IPS DF 6.9 (cell line): Measurements from ENCODE around the gene SLC7A5.
"Not testable (repeated sequence)": the region's sequence is repeated elsewhere in the genome, so short reads cannot be mapped to it uniquely, and the experiment has no call there.

Experiments used
- DNase-seq: peaks from one replicate; pipeline ENCODE4 v3.0.0-alpha.2; 2013; ENCODE audit warnings: low read depth, low spot score
- H3K27ac ChIP-seq: one replicate; pipeline ENCODE4 v1.5.1; 2013; ENCODE audit warnings: low read length, control low read depth
- H3K27me3 ChIP-seq: 2 replicates; pipeline ENCODE4 v1.6.1; 2013; ENCODE audit warnings: mild to moderate bottlenecking, low read length; ENCODE audit not compliant: control insufficient read depth, insufficient read depth
- H3K36me3 ChIP-seq: 2 replicates; pipeline ENCODE4 v1.6.1; 2013; ENCODE audit warnings: low read length; ENCODE audit not compliant: control insufficient read depth, insufficient read depth
- H3K4me1 ChIP-seq: 2 replicates; pipeline ENCODE4 v1.6.1; 2013; ENCODE audit warnings: low read length; ENCODE audit not compliant: control insufficient read depth, insufficient read depth
- H3K4me3 ChIP-seq: 2 replicates; pipeline ENCODE4 v1.5.1; 2013; ENCODE audit warnings: mild to moderate bottlenecking, low read length
- H3K9me3 ChIP-seq: 2 replicates; pipeline ENCODE4 v1.6.1; 2013; ENCODE audit warnings: low read length, inconsistent platforms; ENCODE audit not compliant: control insufficient read depth, insufficient read depth
- WGBS: extraction: QIAGEN DNeasy Blood & Tissue Kit; methylation state at CpG from one replicate; pipeline ENCODE4 v1.1.7; 2013; ENCODE audit warnings: mixed read lengths, missing lambda C conversion rate; ENCODE audit not compliant: insufficient read length, insufficient coverage; 5-methylcytosine and 5-hydroxymethylcytosine counted together

Gene SLC7A5

GRCh38 chr16:87830673-87831420 lies 38.5 kb downstream of the SLC7A5 start:
- Histone ChIP-seq H3K36me3 (peaks cover 40% of the 10 kb centered on the region), H3K27me3 (no peaks in the 10 kb centered on the region), H3K27ac (no peak overlapping the region), H3K4me1 (peaks cover 6% of the 10 kb centered on the region; the same call in 1 of the 2 replicates), H3K4me3 (no peak overlapping the region), H3K9me3 (no peaks in the 10 kb centered on the region)
- no CpG with 5 or more reads among the region's 37 CpGs for WGBS
- no peak for DNase-seq

- Histone ChIP-seq H3K27me3 (no peaks in the 10 kb centered on the region), H3K4me1 (peaks cover 8% of the 10 kb centered on the region; the same call in 1 of the 2 replicates), H3K9me3 (no peaks in the 10 kb centered on the region), H3K36me3 (peaks cover 37% of the 10 kb centered on the region), H3K4me3 (no peak overlapping the region), H3K27ac (no peak overlapping the region)
- no peak for DNase-seq
- no CpG with 5 or more reads among the region's 21 CpGs for WGBS
These were observed 39.2 kb downstream of the SLC7A5 start for GRCh38 chr16:87829988-87830672.

GRCh38 chr16:87829622-87829980 lies 39.7 kb downstream of the SLC7A5 start:
- H3K4me1 ChIP-seq, result peaks cover 14% of the 10 kb centered on the region

GRCh38 chr16:87828907-87829621 lies 40.2 kb downstream of the SLC7A5 start:
- H3K36me3 ChIP-seq, result peaks cover 26% of the 10 kb centered on the region
- peaks cover 16% of the 10 kb centered on the region for H3K4me1 ChIP-seq
- no CpG with 5 or more reads among the region's 16 CpGs for WGBS
- no peaks in the 10 kb centered on the region for H3K9me3 ChIP-seq
- no peak overlapping the region for H3K27ac ChIP-seq
- H3K4me3 ChIP-seq, result no peak overlapping the region
- H3K27me3 ChIP-seq, result no peaks in the 10 kb centered on the region
- DNase-seq, result no peak

More at GRCh38 chr16:87829622-87829980, 39.7 kb downstream of the SLC7A5 start:
- Histone ChIP-seq H3K27me3 (no peaks in the 10 kb centered on the region), H3K9me3 (no peaks in the 10 kb centered on the region), H3K4me3 (no peak overlapping the region), H3K36me3 (peaks cover 31% of the 10 kb centered on the region), H3K27ac (no peak overlapping the region)
- no peak for DNase-seq
- WGBS, result no CpG with 5 or more reads among the region's 13 CpGs

- H3K4me3 ChIP-seq, result no peak overlapping the region
- H3K27ac ChIP-seq, result no peak overlapping the region
- no CpG with 5 or more reads among the region's 20 CpGs for WGBS
- H3K4me1 ChIP-seq, result peaks cover 20% of the 10 kb centered on the region
- DNase-seq, result no peak
- no peaks in the 10 kb centered on the region for H3K9me3 ChIP-seq
- H3K27me3 ChIP-seq, result no peaks in the 10 kb centered on the region
- H3K36me3 ChIP-seq, result peaks cover 22% of the 10 kb centered on the region
These were observed 41.0 kb downstream of the SLC7A5 start for GRCh38 chr16:87828071-87828906.

- WGBS, result no CpG with 5 or more reads among the region's 7 CpGs
- peaks cover 26% of the 10 kb centered on the region for H3K4me1 ChIP-seq
- not testable (repeated sequence) for H3K27me3 ChIP-seq
These were observed 41.8 kb downstream of the SLC7A5 start for GRCh38 chr16:87827588-87827915.

GRCh38 chr16:87826798-87827587 lies 42.3 kb downstream of the SLC7A5 start:
- no peaks in the 10 kb centered on the region for H3K27me3 ChIP-seq
- no peak overlapping the region for H3K27ac ChIP-seq
- H3K36me3 ChIP-seq, result peaks cover 10% of the 10 kb centered on the region
- H3K4me3 ChIP-seq, result no peak overlapping the region
- no CpG with 5 or more reads among the region's 28 CpGs for WGBS
- DNase-seq, result no peak
- H3K4me1 ChIP-seq, result peaks cover 29% of the 10 kb centered on the region
- H3K9me3 ChIP-seq, result no peaks in the 10 kb centered on the region

More at GRCh38 chr16:87827588-87827915, 41.8 kb downstream of the SLC7A5 start:
- not testable (repeated sequence) for H3K27ac ChIP-seq, H3K4me3 ChIP-seq, DNase-seq, H3K9me3 ChIP-seq
- H3K36me3 ChIP-seq, result peaks cover 15% of the 10 kb centered on the region

- WGBS, result no CpG with 5 or more reads among the region's 4 CpGs
These were observed 42.9 kb downstream of the SLC7A5 start for GRCh38 chr16:87826407-87826797.

GRCh38 chr16:87825842-87826120 lies 43.5 kb downstream of the SLC7A5 start:
- WGBS, result no CpG with 5 or more reads among the region's 5 CpGs
- not testable (repeated sequence) for H3K27me3 ChIP-seq, H3K4me3 ChIP-seq, H3K9me3 ChIP-seq, H3K27ac ChIP-seq, DNase-seq, H3K36me3 ChIP-seq
- H3K4me1 ChIP-seq, result peaks cover 26% of the 10 kb centered on the region

More at GRCh38 chr16:87826407-87826797, 42.9 kb downstream of the SLC7A5 start:
- not testable (repeated sequence) for H3K27me3 ChIP-seq, H3K4me3 ChIP-seq, H3K36me3 ChIP-seq, H3K9me3 ChIP-seq, H3K27ac ChIP-seq, DNase-seq
- peaks cover 29% of the 10 kb centered on the region for H3K4me1 ChIP-seq
